Loucy (cell line): ENCODE measurements around the gene JUP.

Experiments used
- EZH2phosphoT487 ChIP-seq: fragments of 200-600 bp; IDR thresholded peaks from 2 replicates; pipeline ENCODE4 v1.6.1; 2018; ENCODE audit warnings: antibody characterized with exemption, mild to moderate bottlenecking, moderate library complexity, borderline replicate concordance
- TF ChIP-seq, protein P1 (sequence below): fragments of 200-600 bp; sonication (generic); conservative IDR thresholded peaks from 2 replicates; pipeline ENCODE4 v1.5.1; 2014; ENCODE audit warnings: mild to moderate bottlenecking, antibody characterized with exemption, low read length

DNA sequence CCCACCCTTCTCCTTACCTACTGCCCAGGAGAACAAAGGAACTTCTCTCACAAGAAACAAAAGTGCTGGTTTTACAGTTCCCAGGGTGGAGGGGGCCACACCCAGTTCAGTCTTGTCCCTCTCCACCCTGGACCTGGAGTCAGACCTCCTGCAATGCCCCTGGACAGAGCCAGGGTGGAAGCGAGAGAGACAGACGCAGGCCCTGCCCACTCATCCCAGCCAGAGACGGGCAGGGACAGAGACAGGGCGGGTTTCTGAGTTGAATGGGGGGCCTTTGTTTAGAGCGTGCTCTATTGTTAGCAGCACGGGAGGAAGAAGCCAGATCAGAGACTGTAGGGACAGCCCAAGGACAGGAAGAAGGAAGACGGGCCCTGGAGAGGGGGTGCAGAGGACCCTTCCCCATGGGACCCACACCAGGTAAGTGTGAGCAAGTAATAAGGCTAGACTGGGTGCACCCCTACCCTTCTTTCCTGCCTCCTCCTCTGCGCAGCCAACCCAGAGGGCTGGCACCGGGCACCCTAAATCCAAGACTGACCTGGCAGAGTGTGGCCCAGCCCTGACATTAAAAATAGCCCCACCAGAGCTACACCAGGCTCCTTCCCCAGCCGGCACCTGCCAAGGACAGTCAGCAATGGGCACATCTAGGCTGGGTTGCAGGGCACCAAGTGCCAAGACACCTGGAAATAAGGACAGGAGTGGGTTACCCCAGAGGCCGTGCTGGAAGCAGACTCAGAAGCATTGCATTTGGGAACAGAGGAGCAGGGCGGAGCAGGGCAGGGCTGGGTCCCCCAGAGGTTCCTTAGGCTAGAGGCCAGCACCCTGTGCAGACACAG is 10.9 kb downstream of the JUP start:
- TF ChIP-seq, protein P1, sequence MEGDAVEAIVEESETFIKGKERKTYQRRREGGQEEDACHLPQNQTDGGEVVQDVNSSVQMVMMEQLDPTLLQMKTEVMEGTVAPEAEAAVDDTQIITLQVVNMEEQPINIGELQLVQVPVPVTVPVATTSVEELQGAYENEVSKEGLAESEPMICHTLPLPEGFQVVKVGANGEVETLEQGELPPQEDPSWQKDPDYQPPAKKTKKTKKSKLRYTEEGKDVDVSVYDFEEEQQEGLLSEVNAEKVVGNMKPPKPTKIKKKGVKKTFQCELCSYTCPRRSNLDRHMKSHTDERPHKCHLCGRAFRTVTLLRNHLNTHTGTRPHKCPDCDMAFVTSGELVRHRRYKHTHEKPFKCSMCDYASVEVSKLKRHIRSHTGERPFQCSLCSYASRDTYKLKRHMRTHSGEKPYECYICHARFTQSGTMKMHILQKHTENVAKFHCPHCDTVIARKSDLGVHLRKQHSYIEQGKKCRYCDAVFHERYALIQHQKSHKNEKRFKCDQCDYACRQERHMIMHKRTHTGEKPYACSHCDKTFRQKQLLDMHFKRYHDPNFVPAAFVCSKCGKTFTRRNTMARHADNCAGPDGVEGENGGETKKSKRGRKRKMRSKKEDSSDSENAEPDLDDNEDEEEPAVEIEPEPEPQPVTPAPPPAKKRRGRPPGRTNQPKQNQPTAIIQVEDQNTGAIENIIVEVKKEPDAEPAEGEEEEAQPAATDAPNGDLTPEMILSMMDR, result no peak
- TF ChIP-seq EZH2phosphoT487, result no peak
